Glomerular endothelial cell (primary cell): ENCODE data around the gene DISP3. TPM values are rescaled to one million over a fixed set of nuclear protein-coding genes. Genes with fewer than 3 reads are reported as not detected.

Experiments used
- DNase-seq: peaks from one replicate; pipeline ENCODE4 v3.0.0-alpha.2; 2011; ENCODE audit warnings: low read depth, low spot score; ENCODE audit errors: extremely low read depth
- total RNA-seq: library from RNA; depleted of rRNA; stranded (reverse); fragments of >200 nt; gene quantifications from 2 replicates; pipeline ENCODE4 v1.2.3, GENCODE V29; 2015

The DISP3 gene
- total RNA-seq, 1 donor from 2014 or later = 0.58 TPM

GRCh38 chr1:11527541-11528452 is 48.8 kb downstream of the DISP3 start:
- no peak for DNase-seq

GRCh38 chr1:11528611-11529261 is 49.8 kb downstream of the DISP3 start:
- no peak for DNase-seq

- no peak for DNase-seq
These were observed 50.4 kb downstream of the DISP3 start for GRCh38 chr1:11529330-11529729.

- DNase-seq = no peak
These were observed 51.1 kb downstream of the DISP3 start for GRCh38 chr1:11529763-11530730.

- no peak for DNase-seq
These were observed 51.9 kb downstream of the DISP3 start for GRCh38 chr1:11530731-11531311.

- no peak for DNase-seq
These were observed 52.4 kb downstream of the DISP3 start for GRCh38 chr1:11531314-11531870.

GRCh38 chr1:11531943-11532342 is 53.0 kb downstream of the DISP3 start:
- DNase-seq = no peak

- DNase-seq = no peak
These were observed 55.1 kb downstream of the DISP3 start for GRCh38 chr1:11533790-11534787.

GRCh38 chr1:11534846-11535245 is 55.9 kb downstream of the DISP3 start:
- no peak for DNase-seq

- no peak for DNase-seq
These were observed 56.4 kb downstream of the DISP3 start for GRCh38 chr1:11535316-11535715.

- DNase-seq = no peak
These were observed 57.0 kb downstream of the DISP3 start for GRCh38 chr1:11535761-11536572.

GRCh38 chr1:11536573-11537379 is 57.8 kb downstream of the DISP3 start:
- DNase-seq = no peak

- no peak for DNase-seq
These were observed 58.4 kb downstream of the DISP3 start for GRCh38 chr1:11537380-11537764.

- DNase-seq = no peak
These were observed 59.1 kb downstream of the DISP3 start for GRCh38 chr1:11537854-11538591.

GRCh38 chr1:11538886-11539285 is 59.9 kb downstream of the DISP3 start:
- DNase-seq = no peak

- no peak for DNase-seq
These were observed 61.2 kb downstream of the DISP3 start for GRCh38 chr1:11539850-11540772.
